ENCODE measurements around the gene LTA4H.

LTA4H gene

DNA sequence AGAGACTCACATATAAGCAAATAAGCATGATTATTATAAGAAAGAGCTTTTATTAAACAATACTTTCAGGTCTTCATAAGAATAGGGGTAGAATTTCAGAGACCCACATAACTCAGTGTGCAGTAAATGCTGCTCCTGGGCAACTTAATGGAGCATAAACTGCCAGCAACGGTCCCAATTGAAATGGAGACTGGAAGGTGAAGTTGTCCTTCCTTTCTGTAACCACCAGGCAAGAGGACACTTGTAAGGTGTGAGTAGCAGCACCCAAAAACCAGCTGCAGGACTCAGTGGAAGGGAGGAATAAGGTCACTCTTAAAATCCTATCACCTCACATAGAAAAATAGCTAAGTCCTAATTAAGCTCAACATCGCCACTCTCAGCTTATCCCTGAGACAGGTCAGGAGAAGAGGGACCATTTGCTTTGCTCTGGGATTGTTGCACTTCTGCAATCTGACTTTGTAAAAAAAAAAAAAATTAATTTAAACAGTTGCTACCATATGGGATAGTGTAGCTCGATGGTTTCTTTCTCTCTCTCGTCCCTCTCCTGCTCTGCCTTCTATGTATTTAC, 22.7 kb upstream of the LTA4H start:
- no peak for DNase-seq (ENCODE audit: low read depth, low spot score)

DNA sequence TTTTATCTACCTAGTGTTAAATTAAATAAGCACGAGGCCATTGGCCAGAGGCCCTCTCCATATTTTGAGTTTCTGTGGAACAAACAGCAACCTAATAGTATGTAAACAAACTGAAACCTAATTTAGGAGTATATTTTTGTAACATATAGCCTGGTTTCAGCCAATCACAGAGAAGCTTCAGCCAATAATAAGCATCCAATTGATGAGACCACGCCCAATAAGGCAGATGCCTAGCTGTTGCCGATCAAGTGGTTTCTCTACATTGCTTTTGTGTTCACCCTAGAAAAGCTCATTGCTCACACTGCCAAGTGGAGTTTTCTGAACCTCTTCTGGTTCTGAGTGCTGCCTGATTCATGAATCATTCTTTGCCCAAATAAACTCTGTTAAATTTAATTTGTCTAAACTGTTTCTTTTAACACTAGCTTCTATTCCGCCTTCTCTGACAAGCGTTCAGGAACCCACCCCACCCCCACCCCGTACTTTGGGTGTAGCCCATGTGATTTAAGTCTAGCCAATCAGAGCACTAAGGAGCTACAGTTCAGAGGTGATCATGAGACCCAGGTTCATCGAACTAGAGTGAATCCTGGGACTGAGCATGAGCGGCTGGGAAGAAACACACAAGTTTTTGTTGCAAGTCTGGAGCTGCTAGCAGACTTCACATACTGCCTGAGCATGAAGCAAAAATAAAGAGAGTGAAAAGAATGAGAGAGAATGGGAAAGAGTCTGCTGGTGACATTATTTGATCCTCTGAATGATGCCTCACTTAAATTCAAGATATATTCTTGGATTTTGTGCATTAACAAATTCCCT, 21.5 kb upstream of the LTA4H start:
- DNase-seq (ENCODE audit: low read depth, low spot score), result no peak

DNA sequence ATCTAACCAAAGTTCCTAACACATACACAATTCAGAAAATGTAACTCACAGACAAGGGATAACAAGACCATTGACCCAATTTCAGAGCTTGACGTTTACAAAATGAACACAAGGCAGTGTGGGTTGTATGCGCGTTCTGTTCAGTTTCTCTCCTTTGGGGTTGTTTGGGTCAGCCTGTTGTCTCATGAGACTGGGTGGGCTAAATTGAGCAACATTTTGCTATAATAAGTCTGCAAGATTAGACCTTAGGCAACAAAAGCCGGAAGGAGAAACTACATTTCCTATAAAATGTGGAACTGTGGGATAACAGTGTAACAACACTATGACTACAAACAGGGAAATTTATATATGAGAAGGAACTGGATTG, 18.8 kb upstream of the LTA4H start:
- DNase-seq (ENCODE audit: low read depth, low spot score), result no peak

DNA sequence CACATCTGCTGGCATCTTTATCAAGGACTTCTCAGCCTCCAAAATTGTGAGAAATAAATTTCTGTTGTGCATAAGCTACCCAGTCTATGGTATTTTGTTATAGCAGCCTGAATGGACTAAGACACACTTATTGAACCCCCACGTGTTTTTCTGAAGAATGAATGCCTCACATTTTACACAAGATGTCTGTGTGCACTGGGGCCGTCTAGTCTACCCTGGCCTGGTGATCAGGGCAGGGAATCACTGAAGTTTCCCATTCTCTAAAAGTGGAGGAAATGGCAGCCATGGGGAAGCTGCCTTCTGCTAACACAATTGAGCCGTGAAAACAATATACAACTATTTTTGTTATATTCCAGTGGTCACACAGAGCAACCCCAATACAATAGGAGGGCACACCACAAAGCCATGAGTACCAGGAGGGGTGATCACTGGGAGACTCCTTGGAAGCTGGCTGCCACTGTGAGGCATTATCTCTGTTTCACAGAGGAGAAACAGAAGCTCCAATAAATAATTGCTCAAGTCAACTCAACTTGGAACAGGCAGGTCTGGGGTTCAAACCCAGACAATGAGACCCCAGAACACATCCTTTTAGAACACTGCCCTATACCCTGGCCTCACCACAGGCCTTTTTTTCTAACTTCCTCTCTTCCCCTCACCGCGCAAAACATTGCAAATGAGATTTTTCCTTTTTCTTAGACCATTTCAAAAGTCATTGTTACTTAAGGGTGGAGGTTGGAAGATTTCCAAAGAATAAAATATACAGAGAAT, 18.3 kb upstream of the LTA4H start:
- no peak for DNase-seq (ENCODE audit: low read depth, low spot score)

DNA sequence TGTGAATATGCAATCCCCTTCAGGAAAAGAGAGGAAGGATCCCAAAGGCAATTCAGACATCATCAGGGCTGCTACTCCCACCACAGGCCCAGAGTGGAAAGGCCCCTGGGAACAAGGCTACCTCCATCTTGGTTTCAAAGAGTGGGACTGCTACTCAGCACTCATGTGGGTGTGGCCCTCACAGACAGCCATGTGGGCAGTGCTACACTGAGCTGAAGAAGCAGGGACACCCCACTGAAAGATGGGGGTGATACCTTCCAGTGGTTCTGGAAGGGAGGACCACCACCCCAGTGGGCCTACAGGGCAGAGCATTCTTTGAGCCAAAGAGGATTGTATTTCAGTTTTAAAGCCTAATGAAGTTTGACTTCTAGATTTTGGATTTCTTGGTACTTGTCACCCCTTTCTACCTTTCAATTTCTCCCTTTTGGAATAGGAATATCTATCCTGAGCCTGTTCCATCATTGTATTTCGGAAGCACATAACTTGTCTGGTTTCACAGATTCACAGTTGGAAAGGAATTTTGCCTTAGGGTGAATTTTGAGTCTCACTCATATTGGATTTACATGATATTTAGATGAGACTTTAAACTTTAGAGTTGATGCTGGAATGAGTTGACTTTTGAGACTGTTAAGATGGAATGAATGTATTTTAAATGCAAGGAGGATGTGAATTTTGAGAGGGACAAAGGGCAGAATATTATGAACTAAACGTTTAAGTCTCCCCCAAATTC, 16.5 kb upstream of the LTA4H start:
- DNase-seq (ENCODE audit: low read depth, low spot score), result no peak

DNA sequence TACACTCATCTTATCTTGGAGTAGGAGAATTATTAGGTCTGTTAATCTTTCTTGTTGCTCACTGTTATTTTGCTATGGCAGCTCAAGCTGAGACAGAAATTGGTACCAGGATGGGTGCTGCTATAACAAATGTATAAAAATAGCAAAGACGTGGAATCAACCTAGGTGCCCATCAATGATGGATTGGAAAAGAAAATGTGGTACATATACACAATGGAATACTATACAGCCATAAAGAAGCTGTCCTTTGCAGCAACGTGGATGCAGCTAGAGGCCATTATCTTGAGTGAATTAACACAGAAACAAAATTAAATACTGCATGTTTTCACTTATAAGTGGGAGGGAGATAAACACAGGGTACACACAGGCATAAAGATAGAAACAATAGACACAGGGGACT, 14.8 kb upstream of the LTA4H start:
- DNase-seq (ENCODE audit: low read depth, low spot score), result no peak

DNA sequence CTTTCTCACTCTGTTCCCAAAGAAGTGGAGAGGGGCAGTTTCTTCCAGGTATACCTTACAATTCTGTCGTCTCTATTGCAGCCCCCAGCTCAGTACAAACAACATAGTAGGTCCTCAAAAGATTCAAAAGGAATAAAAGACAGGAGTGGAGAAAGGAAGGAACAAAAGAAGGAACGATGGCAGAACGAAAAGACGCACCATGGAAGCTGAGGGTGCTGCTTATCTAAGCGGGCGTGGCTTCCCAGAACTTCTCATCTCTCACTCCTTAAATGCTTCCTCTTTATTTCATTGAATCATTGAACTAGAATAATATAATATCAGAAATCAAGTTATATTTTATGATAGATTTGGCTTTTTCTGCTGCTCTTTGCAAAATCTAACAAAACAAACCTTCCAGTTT, 13.7 kb upstream of the LTA4H start:
- DNase-seq (ENCODE audit: low read depth, low spot score), result no peak

DNA sequence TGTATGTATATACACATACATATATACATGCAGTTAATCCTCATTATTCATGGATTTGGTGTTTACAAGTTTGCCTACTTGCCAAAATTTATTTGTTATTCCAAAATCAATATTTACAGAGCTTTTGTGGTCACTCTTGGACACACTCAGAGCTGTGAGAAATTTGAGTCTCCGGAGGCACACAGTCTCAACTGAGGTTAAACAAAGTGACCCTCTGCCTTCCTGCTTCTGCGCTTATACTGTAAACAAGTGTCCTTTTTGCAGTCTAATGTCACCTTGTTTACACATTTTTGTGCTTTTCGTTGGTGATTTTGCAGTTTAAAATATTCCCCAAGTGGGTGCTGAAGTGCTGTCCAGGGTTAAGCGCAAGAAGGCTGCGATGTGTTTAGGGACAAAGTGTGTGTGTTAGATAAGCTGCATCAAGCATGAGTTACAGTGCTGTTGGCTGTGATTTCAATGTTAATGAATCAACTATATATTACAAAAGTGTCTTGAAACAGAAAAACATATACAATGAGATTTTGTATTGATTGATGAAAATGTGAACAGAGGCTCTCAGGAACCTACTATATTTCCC, 13.1 kb upstream of the LTA4H start:
- no peak for DNase-seq (ENCODE audit: low read depth, low spot score)

DNA sequence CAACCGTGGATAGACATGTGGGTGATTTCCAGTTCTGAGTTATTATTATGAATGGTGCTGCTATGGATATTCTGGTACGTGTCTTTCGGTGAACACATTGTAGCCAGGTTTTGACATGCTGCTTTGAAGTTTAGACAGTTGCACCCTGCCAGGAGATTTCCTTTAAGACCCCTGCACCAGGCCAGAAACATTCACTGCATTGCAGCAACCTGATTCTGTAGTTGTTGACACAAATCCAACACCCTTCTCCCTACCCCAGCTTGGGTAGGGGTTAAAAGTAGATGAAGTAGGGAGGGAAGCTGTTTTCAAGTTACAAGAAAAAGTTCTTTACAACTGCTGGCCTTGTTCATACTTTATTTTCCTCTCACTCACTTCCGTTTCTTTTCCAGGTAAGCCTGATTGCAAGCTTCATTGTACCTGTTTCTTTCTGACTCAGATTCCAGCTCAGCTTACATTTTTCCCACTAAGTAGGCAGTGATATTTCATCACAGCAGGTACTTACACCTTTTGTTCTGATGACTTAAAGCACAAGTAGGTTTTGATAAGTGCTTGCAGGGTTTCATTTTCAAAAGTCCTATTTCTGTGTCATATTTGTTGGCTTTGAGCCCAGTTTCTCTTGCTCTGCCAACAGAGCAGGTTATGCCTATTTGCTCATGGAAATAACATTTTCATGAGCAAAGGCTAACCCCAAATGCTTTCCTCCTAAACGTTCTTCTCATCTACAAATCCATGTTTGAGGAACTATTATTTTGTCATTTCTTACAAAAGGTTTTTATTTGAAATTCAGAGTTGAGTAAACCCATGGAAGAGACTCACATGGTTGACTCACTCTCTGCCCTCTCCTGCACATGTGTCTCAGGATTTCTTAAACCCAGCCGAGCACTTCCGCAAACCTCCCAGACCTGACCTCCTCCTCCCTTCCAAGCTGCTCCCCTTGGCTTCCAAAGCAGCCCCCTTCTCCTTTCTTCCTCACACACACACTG, 12.1 kb upstream of the LTA4H start:
- peak; percentile 16 for DNase-seq (ENCODE audit: low read depth, low spot score)

DNA sequence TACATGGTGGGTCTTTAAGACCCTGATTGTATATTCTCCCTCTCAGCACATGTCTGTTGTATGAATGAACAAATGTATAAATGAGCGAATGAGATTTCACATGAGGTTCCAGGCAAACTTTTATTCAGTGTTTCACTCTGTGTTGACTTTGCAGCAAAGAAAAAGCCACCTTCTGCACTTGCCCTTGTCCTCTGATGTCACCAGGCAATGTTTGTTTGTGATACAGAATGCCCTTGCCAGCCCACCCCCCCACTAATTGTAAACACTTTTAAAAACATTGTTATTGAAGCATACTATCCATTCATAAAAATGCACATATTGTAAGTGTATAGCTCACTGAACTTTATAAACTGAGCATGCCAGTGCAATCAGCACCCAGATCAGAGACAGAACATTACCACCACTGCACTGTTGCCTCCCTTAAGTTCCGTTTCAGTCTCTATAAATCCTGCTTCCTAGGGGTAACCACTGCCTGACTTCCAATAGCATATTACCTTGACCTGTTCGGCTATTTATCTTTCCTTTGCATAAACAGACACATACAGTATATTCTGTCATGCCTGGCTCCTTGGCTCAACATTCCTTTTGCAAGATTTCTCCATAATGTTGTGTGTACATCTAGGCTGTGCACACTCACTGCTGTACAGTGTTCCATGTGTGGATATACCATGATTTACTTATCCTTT, 11.3 kb upstream of the LTA4H start:
- DNase-seq (ENCODE audit: low read depth, low spot score), result no peak

DNA sequence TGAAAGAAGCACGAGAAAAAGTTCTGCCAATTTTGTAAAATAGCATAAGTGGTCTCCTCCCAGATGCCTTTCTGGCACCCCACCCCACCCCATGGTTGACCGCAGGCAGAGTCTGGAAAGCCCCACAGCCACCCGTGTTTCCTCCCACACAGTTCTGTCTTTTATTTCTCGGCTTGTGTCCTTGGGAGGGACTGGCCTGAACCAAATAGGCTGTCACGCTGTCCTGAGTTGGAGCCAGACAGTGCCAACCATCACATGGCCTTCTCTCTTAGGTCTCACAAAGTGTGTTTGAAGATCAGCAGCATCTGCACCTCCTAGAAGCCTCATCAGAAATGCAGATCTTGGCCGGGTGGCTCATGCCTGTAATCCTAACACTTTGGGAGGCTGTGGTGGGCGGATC, 10.2 kb upstream of the LTA4H start:
- no peak for DNase-seq (ENCODE audit: low read depth, low spot score)

DNA sequence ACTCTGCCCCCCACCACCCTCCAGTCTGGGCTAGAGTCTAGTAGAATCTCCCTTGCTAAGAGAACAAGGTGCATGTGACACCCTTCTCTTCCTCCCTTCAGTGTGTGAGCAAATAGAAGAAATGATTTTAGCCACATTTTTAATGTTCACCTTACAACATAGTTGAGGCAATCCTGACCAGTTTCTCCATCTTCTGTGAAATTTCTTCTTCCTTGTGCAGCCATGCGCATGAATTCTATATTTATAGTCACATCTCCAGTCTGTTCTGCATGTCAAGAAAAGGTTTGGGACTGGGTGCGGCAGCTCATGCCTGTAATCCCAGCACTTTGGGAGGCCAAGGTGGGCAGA, 9.5 kb upstream of the LTA4H start:
- DNase-seq (ENCODE audit: low read depth, low spot score), result no peak

DNA sequence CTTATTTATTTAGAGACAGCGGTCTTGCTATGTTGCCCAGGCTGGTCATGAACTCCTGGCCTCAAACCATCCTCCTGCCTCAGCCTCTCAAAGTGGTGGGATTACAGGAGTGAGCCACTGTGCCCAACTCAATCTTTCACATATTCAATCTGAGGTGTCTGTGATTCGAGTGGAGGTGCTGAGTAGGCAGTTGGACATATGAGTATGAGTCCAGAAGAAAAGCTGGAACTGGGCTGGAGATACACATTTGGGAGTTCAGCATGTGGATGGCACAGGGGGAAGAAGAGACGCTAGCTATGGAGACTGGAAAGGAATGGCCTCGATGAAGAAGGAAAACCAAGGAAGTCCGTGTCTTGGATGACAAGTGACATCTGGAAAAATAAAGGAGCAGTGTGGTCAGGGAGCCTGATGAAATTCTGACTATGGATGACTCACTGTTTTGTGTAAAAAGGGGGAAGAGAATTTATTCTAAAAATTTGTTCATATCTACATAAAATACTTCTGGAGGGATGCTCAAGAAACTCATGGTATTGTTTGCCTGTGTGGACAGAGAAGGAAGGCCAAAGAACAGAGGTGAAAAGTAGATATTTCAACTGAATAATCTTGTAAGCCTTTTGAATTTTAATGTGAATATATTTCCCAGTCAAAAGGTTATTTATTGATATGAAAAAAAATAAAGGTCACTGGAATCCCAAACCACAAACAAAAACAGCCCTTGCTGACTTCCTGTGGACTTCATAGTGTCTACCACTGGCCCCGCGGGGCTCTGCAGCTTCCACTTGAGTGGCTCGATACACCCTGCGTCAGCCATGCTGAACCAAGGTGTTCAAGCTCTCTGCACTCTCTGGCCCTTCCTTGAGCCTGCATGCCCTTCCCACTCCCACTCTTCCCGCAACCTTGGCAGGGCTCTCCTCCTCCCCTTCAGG, 8.9 kb upstream of the LTA4H start:
- peak; percentile 24 for DNase-seq (ENCODE audit: low read depth, low spot score)

DNA sequence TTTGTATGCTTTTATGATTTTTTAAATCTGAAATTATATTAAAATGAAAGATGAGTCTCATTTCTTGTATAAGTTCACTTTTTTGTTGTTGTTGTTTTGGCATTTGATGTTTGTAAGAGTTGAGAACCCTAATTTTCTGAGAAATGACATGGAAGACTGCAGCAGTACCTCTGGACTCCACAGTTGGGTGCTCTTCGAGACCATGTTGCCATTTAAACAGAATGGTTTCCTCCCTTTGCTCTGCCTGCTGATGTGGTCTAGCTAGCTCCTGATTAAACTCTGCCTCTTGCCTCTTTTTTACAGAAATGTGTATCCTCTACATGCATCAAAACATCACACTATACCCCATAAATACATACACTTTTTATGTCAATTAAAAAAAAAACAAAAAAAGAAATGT, 5.8 kb upstream of the LTA4H start:
- DNase-seq (ENCODE audit: low read depth, low spot score), result no peak

DNA sequence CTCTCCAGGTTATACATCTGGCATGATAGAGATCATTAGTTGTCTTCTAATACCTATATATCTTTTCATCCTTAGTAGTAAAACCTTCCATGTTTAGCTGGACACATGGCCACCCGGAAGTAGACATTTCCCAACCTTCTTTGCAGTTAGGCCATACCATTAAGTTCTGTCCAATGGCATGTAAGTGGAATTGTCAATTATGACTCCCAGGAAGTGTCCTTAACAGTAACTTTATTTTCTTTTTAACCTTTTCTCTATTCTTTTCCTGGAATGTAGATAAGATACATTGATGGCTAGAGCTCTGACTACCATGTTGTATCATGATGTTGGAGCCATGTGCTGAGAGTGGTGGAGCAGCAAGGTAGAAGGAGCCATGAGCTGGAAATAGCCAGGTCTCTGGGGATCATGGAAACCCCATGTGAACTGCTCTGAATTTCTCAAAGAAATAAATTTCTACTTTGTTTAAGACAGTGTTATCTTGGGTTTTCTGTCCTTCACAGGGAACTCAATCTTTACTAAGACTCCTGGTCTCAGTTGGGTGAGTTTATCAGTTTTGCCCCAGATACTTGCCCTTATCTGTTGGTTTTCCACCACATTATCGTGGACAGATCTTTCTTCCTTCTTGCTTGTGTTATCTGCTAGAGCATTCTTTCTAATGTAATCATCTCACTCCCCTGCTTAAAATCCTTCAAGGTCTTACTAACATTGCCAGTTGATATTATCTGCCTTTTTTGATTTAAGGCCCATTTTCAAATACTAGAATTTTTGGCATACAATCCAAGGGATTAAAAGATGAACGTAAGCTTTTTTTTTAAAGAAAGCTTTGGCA, 5.1 kb upstream of the LTA4H start:
- DNase-seq (ENCODE audit: low read depth, low spot score), result no peak

DNA sequence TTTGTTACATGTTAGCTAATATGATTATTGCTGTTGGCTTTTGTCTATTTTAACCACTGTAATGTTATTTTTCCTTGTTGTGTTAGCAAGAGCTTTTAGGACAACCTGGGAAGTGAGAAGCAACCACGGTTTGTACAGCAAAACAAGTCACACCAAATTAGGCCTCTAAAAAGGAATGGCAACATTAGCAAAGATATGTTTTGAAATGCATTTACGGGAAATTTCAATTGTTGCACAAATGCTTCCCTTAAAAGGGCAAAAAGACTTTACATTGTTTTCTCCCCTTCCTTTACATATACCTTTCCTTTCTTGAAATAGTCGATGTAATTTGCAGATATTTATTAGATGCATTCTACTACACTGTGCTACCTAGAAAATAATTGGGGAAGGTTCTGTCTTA, 4.1 kb upstream of the LTA4H start:
- DNase-seq (ENCODE audit: low read depth, low spot score), result no peak

DNA sequence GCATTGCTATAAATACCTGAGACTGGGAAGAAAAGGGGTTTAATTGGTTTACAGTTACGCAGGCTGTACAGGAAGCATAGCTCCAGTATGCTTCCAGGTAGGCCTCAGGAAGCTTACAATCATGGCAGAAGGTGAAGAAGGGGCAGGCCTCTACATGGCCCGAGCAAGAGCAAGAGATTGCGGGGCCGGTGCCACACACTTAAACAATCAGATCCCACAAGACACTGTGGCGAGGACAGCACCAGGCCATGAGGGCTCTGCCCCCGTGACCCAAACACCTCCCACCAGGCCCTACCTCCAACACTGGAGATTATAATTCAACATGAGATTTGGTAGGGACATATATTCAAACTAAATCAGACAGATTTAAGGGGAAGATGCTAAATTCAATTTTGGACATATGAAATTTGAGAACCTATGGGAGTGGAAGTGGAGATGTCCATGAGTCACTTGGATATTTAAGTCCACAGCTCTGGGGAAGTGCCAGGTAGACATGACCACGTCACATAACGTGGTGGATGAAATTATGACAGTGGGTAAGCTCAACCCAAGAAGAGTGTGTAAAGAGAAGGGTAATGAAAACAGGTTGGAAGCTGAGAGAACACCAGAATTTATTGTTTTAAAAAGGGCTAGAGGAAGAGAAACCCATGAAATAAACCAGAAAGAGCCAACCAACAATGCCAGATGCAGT, 1.5 kb upstream of the LTA4H start:
- no peak for DNase-seq (ENCODE audit: low read depth, low spot score)
